Measurements from ENCODE around the gene AP4M1.

Gene AP4M1

GRCh38 chr7:100157334-100158228, 56.1 kb downstream of the AP4M1 start:
- peak; percentile 52 for DNase-seq (ENCODE audit: low spot score)

All from AG08395 (cell line).